NCI-H2227 treated with DMSO at 0.1 percent for 48 hours (cell line): Measurements from ENCODE around the gene GHRH.

Source experiments
- DNase-seq: peaks from one replicate; lab custom pipeline; 2025; lab: John Stamatoyannopoulos, UW

GHRH gene

DNA sequence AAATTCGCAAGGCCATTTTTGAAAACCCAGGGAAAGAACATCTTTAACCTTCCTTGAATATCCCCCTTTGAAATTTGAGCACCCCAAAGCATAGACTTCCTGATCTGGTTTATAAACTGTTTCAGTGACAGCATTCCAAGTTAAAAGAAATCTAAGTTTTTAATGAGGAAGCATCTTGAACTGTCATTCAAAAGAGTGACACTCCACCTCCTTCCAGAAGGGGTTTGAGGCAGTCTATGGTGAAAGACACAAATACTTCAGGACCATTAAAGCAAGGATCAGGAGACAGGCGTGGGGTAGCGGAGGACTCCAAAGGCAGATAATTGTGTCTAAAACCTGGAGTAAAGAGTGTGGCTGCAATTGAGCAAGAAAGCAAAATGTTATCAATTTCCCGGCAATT lies 691 bp downstream of the GHRH start:
- DNase-seq, result no peak

DNA sequence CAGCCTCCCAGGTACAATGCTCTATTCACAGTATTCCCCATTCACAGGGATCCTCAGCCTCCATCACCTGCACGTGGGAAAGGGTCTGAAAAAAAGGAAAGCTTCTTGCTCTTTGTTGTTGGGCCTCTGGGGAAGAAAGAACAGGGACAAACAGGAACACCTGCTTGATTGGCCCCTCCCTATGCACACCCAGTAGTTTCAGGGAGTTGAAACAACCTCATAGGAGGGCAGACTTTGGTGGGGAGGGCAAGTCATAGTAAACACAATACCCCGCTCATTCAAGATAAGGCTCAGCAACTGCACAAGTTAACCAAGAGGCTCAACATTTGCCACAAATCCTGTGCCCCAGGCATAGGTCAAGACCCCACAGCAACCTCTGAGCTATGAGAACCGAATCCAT lies 1.7 kb downstream of the GHRH start:
- no peak for DNase-seq

DNA sequence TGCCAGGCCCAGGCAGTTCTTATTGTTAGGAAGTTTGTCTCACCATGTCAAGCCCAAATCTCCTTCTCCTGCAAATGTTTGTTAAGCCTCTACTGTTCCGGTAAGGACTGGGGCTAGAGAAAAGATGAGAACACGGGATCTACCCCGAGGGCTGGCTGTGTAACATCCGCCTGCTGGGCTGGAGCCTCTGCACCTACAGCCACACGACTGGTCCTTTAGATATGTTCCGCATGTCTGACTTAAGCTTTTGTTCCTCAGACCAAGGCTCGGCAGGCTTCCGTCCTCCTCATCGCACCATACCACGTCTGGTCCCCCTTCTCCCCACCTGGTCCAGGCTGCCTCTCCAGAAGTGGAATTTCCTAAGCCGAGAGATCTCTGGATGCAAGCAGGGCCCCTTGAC lies 2.6 kb downstream of the GHRH start:
- no peak for DNase-seq

DNA sequence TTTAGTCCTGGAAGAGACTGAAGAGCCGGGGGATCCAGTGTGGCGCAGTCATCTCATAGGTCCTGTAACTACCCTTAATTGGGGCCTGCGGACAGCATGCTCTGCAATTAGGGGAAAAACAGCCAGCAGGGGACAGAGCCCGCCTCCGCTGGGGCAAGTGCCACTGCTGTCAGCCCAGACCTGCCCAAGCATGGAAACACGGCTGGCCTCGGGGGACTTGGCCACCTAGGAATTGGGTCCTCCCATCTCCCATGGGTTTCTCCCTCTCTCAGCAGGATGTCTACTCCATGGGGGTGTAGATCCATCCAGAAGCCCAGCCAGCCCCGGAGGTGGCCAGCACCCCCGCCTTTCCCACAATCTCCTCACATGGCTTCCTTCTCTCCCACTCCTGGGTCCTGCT lies 3.6 kb downstream of the GHRH start:
- DNase-seq, result peak; percentile 68

DNA sequence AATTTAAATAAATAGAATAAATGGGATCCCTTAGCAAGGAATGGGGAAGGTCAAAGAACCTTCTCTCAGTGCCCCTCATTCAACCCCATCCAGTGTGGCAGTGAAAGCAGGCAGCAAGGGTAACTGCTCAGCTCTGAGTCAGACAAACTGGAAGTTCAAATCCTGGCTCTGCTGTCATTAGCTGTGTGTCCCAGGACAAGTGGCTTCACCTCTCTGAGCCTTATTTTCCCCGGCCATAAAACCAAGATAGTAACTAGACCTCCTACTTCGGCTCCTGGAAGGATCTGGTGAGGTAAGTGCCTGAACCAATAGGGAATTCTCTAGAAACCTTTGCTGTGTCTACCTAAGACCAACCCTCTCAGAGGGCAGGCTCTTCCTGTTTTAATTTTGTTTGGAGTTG lies 4.1 kb downstream of the GHRH start:
- DNase-seq, result no peak

DNA sequence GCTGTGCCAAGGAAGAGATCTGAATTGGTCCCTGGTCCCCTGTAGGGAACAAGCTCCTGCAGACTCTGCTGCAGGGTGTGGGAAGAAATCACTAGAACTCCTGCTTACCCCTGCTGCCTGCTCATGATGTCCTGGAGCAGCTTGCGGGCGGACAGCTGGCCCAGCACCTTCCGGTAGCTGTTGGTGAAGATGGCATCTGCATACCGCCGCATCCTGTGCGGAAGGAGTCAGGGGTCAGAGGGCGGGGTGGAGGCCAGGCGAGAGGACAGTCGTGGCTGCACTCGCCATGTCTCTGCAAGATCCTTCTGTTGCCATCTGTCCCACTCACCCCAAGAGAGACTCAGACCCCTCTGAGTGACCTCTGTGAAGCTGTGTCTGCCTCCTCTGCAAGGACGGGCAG lies 5.3 kb downstream of the GHRH start:
- DNase-seq, result no peak

DNA sequence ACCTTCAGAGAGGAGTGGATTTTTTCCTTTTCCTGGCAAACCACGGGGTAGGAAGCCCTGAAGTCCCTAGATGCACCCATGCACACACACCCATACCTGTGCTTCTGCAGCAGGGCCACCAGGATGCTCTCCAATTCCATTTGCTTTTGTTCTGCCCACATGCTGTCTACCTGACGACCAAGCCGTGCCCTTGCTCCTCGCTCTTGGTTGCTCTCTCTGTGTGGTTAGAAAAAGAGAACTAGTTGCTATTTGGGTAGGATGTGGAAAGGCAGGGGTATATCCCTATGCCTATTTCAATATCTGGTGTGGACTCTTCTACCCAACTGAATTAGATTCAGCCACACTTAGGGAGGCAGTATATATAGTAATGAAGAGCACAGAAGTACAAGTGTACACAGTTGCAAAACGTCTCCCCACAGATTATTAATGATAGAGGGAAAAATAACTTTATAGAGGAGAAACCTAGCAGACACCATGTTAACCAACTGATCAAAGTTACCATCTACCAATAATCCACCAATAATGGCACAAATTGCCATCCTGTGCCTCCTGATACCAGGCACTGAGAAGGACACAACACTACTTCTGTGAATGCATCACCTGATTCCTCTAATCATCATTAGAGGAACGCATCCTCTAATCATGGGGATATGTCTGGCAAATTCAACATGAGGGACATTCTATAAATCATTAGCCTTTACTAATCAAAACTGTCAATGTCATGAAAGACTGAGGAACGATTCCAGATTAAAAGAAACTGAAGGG lies 7.3 kb downstream of the GHRH start:
- DNase-seq, result no peak

DNA sequence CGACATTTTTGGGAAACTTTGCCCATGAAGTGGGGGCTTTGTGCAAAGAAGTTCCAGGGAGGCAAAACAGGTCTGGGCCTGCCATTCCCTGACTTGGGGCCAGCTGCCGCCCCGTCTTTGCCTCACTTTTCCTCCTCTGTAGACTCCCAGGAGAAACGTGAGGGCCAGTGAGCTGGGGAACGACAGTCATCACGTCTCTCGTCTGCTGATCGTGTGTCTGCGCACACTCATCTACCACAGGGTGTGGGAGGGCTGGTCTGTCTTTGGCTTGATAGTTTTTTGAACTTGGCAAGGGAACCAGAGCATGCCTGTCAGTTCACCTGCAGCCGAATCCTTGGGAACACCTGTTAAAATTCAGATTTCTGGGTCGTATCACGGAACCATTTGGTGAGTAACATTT lies 8.5 kb downstream of the GHRH start:
- no peak for DNase-seq

DNA sequence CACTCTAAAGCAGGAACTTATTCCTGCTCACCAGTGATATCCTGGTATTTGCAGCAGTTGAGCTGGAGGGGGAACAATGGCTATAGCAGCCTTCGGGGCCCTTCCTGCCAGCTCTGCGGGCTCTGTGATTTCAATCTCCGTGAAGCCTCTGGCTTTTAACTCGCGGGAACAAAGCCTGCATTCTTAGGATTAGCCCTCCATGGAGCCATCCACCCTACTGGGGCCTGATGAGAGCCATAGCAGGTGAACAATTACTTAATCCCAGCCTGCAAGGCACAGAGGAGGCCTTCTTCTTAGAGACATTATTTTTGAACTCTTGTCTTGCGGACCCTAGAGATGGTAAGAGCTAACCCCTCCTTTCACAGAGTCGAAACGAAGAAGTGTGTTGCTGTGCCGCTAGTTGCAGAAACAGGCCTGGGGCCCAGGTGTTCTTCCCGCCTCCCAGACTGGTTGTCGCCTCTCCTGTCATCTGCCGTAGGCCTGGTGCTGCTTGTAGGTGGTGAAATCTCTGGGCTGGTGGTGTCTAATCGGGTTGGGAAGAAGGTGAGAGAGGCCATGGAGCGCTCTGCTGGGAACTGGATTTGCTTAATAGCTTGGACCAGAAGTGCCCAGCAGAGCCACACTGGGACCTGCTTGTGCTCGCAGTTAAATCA lies 9.7 kb downstream of the GHRH start:
- peak; percentile 60 for DNase-seq

DNA sequence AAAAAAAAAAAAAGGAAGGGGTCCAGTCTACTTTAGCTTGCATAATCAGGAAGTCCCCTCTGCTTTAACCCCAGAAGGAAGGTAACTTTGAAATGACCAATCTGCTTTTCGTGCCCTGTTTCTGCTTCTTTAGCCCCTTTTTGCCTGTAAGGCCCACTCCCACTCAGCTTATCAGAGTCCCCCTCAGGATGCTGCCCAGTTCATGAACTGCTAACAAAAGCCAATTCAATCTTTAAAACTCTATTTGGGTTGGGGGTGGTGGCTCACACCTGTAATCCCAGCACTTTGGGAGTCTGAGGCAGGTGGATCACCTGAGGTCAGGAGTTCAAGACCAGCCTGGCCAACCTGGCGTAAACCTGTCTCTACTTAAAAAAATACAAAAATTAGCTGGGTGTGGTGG lies 12.3 kb downstream of the GHRH start:
- no peak for DNase-seq

DNA sequence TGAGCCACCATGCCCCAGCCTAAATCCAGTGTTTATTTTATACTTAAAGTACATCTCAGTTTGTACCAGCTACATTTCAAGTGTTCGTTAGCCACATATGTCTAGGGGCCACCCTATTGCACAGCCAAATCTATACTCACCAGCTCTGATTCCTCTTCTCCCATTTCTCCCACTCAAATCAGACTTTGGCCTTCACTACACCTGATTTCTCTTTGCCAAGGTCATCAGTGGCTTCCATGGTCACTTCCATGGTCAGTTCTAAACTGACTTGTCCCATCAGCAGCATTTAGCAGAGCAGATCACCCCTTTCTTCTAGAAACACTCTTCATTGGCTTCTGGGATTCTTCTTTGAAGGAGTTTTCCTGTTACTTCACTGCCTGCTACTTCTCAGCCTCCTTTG lies 14.1 kb downstream of the GHRH start:
- no peak for DNase-seq

DNA sequence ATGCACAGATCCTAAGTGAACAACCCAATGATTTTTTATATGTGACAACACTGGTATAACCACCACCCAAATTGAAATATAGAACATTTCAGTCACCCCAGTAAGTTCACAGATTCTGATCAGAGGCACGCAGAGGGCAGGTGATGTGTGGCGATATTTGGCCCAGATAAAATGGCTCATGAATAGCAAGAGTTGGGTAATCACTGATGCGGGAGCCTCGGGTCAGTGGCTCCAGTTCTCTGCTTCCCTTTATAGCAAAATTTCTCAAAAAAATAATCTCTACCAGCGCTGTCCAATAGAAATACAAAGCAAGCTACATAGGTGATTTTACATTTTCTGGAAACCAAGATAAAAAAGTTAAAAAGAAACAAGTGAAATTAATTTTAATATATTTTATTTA lies 14.9 kb downstream of the GHRH start:
- DNase-seq, result no peak

DNA sequence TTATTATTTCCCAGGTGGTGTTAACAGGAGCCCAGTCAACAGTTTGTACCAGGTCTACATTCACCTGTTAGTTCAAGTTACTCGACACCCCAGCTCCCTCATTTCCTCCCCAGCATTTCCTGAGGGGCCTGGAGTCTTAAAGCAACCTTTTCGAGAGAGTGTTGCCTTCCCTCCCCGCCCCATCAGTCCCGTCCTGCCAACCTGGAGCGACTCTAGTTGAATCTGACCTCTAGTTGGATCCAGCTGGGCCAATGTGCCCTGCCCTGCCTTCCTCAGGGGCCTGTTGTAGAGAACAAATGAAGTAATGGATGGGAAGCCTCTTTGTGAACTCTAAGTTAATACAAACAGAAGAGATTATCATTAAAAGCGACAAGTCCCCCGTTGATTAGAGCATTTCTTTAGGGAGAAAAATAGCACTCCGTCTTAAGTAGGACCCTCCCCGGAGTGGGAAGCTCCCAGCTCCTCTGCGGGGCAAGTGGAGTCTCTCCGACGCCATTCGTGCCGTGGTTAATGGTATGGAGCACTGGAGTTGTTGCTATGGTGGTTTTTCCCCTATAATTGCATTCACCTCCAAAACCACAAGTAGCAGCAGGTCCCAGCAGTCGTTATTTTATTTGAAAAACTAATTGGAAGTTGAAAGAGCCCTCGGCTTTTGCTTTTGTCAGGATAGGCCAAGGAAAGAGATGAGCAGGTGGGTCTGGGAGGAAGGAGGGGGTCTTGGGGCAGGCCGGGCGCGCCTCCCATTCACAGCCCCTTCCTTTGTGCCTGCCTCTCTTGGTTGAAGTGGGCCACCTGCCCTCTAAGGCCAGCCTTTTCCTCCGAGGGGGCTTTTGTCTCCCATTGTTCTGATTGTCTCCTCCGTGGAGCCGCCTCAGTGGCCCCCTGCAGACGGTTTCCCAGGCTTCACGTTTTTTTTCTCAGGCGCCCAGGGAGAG lies 16.1 kb downstream of the GHRH start:
- peak; percentile 88 for DNase-seq

DNA sequence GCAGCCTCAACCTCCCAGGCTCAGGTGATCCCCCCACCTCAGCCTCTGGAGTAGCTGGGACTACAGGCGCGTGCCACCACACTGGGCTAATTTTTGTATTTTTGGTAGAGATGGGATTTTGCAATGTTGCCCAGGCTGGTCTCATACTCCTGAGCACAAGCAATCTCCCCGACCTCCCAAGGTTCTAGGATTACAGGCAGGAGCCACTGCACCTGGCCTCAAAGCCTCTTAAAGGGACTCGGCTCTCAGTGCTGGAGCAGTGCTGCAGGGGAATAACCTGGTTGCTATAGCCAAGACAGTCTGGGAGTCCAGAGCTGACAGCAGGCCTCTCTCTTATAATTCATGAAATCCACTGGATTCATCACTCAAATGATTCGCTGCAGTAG lies 17.0 kb downstream of the GHRH start:
- no peak for DNase-seq

DNA sequence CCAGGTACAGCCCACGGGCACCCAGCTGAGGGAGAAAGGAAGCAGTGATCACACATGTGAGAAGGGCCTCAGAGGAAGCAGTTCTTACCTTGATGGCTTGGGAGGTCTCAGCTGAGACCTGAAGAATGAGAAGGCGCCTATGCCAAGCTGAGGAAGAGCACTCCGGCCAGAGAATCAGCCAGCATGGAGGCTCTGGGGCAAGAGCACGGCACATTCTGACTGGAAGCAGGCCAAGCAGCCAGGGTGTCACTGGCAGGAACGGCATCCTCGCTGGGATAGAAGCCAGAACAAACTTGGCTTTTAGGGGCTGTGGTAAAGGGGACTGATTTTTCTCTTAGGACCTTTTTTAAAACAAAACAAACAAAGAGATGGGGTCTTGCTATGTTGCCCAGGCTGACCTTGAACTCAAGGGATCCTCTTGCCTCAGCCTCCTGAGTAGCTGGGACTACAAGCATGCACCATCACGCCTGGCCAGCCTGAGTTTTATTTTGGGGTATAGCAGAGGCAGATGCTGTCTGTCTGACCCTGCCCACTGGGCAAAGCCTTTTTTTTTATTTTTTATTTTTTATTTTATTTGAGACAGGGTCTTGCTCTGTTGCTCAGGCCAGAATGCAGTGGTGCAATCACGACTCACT lies 17.6 kb downstream of the GHRH start:
- no peak for DNase-seq

DNA sequence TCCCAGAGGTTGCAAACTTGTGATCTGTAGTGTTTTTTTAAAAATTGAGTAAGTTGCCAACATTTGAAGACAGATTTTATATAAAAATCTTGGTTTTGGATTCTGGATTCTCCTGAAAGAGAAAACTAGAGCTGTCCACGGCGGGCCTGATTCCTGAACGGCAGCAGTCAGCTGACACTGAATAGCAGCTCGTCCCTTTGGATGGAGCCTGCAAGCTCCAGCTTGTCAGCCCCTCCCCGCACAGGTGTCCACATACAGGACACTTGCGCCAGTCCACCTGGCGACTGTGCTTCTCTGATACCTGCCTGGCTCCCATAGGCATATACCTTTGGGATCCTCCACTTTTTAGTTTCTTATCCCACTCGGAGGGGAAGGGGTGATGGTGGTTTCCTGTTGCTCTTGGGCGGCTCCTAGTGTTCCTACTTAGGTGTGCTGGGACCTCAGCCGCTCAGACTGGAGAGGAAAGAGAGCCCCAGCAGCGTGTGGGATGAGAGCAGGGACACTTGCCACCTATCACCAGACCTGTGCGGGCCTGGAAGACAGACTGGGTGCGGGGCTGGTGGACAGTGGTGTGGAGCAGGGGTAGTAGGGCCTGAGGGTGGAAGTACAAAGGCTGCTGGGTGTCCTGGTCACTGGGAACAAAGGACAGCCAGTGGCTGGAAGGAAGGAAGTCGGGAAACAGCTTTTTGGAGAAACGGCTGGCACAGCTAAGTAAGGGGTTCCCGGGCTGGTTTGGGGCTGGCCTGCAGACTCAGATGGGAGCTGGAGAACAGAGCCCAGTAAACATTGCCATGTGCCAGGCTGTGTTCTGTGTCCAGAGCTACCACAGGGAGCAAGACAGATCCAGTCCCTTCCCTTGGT lies 18.3 kb downstream of the GHRH start:
- no peak for DNase-seq

DNA sequence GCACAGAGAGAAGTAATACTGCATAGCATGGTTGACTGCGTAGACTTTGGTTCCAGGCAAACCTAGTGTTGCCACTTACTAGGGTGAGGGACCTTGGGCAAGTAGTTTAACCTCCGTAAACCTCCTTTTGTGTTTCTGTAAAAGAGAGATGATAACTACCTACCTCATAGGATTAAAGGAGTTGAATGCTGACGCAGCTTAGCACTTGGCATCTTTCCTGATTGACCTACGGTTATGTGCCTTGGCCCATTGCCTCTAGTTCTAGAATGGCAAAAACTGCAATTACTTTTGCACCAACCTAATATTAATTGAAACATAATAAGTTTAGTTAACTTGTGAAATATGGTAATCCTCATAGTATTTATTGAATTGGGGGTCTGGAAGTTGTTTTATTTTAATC lies 19.1 kb downstream of the GHRH start:
- DNase-seq, result no peak

DNA sequence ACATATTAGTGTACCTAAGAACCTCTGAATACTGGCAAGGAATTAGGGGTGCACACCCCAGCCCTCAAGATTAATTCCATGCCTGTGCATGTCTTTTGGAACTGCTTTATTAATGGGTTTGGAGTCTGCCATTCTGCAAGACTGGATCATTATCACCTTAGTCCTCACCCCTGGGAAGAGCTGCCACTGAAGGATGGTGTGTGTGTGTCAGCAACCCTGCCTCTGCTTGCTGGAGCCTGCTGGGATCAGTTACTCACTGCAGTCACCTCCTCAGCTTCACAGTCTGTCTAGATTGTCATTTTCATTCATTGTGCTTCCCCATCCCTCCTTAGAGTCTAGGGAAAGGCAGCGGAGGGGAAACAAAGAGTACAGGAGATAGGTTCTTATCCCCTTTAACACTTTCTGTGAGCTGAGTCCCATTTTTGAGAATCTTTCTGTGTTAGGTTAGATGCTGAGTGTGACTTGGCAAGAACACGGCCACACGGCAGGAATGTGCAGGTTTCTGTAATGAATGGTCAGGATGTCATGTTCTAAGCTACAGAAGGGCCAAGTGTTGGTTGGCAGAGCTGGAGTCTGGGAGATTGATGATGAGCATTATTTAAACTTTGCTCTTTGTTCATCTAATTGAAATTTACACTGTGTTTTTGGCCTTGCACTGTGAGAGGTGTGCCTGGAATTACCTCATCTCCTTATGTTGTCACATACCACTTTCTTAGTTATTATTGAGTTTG lies 21.1 kb downstream of the GHRH start:
- DNase-seq, result no peak

DNA sequence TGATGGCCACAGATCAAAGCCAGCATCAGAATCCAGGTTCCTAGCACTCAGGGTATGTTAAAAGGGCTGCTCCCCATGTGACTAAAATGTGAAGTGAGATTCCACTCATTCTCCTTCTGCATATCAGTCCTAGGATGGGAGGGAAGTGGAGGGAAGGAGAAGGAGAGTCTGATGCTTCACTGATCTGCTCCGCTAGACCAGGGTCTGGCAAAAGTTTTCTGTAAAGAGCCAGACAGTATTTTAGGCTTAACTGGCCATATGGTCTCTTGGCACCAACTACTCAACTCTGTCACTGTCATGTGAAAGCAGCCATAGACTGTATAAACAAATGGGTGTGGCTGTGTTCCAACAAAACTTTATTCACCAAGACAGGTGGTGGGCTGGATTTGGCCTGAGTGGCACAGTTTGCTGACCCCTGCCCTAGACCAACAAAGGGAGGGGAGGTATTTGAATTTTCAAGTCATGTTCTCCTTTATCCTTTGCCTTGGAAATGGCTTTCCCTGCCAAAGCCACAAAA lies 22.6 kb downstream of the GHRH start:
- no peak for DNase-seq

DNA sequence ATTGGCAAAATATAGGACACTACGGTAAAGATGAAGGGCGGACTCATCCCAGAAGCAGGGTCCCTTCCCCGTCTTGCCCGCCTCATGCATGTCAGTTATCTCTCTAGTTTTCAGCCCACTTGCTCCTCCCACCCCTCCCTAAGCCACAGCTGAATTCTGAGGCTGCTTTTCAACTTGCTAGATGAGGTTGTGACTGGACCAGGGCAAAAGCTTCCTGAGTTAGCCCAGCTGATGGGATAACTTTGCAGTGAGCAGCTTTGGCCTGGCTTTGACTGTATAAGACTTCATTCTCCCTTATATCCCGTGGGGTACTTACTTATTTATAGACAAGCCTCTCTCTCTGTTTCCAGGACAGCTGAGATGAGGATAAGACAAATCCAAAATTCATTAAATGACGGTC lies 23.2 kb downstream of the GHRH start:
- no peak for DNase-seq

DNA sequence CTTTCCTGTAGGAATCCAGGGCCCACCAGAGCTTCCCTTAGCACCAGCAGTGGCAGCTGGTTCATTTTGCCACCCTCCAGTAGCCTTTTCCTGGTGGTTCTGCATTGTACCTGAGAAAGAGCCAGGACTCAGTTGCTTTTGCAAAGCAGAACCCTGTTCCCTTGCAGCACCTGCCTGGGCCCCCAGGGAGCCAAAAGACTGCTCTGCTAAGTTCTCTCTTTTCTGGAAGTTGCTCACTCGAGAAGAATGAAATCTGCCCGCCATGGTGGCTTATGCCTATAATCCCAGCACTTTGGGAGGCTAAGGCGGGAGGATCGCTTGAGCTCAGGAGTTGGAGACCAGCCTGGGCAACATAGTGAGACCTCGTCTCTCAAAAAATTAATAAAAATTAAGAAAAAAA lies 24.0 kb downstream of the GHRH start:
- no peak for DNase-seq
